Stimulated activated CD8-positive, alpha-beta memory T cell treated with anti-CD3 and anti-CD28 coated beads, Interleukin-4, amount 100 ng/mL, for 24 hours (primary cell): ENCODE results near the gene EPHA10.
A peak's percentile ranks its signal among the peaks of the same experiment; 100 is the strongest.
"Not testable (repeated sequence)": the region's sequence is repeated elsewhere in the genome, so short reads cannot be mapped to it uniquely, and the experiment has no call there.

Source experiments
- DNase-seq: peaks from one replicate; pipeline ENCODE4 v3.0.0-alpha.2; 2020; ENCODE audit warnings: low read depth

EPHA10 gene

DNA sequence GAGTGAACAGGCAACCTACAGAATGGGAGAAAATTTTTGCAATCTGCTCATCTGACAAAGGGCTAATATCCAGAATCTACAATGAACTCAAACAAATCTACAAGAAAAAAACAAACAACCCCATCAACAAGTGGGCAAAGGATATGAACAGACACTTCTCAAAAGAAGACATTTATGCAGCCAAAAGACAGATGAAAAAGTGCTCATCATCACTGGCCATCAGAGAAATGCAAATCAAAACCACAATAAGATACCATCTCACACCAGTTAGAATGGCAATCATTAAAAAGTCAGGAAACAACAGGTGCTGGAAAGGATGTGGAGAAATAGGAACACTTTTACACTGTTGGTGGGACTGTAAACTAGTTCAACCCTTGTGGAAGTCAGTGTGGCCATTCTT lies 6.5 kb upstream of the EPHA10 start:
- DNase-seq: not testable (repeated sequence)

DNA sequence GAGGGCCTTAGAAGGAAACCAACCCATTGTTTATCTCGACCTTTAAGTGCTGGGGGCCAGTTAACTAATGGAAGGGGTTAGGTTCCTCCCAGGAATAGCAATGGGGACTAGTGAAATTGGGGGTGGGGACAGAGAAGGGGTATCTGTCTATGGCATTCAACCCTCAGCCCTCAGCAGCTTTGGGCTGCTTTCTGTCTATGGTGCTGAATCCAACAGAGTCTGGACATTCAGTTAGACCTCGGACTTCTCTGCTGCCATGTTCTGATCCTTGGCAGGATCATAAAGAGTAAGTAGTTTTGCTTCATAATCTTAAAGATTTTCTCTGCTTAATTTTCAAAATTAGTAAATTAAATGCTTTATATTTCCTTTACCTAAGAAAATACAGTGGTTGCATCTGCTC lies 2.6 kb upstream of the EPHA10 start:
- DNase-seq: no peak

DNA sequence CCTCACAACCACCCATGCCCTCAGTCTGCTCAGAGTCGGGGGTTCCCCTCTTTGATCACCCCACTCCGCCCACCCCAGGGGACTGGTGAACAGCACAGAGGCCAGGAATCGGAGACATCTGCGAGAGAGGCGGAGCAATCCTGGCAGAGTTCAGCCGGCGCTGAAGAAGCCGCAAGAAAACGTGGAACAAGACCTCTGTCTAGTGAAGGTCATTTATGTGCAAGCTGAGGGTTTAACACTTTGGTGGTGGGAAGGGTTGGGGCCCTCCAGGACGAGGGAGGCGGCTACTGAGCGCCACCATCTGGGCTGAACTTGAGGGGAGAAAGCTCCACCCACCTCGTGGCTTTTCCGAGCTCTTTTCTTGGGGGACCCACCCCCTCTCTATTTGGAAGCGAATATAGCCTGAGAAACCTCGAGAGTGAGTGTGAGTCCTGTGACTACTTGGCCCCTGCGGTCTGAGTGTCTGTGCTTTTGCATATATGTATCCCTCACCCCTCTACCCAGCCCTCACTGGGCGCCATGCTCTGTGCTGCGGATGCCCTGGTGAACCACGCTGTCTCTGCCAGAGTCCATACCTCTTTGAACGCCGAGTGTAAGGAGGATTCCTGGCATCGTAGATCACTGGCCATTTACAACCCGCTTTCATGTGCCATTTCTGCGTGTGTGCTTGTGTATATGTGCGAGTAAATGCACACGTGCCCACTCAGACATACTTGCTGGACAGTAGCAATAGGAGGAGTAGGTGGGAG lies 1.2 kb upstream of the EPHA10 start:
- no peak for DNase-seq

DNA sequence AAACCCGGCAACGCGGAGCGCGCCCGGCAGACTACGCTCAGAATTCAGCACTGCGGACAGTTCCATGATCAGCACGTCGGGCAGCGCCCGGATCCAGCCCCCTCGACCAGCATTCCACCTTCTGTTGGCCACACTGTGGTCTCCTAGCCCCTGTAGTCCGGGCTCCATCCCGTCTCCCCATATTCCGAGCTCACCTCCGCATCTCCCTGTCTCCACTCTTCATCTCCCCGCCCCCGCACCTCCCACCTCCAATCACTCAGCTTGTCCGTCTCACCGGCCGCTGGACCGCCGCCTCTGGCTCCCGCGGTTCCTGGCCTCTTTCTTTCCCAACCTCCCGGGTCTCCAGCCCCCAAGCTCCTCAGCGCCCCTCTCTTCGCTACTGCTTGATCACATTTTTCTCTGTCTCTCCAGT lies 500 bp downstream of the EPHA10 start:
- peak; percentile 40 for DNase-seq

DNA sequence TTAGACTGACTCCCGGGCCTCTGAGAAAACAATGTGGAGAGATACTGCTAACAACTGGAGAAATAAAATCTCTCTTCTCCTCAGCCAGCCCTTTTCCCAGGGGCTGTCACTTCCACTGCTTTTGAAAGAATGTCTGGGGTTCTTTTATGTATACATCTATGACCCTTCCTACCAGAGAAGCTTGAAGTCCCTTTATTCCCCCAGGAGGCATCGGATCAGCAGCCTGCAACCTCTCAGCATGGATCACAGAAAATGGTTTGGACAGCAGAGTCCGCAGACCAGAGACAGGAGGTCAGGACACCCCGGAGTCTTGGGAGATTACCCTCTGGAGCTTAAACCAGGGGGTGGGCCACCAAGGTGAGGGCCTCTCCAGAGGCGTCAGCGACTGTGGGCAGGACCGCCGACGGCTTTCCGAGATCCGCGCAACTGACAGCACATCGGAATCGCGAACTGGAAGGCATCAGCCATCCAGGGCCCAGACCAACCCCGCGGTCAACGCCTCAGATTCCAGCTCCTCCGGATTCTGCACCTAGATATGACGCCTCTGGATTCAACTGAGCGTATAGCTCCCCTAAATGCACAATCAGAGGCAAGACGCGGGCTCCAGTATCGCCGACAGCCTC lies 1.0 kb downstream of the EPHA10 start:
- DNase-seq: no peak

DNA sequence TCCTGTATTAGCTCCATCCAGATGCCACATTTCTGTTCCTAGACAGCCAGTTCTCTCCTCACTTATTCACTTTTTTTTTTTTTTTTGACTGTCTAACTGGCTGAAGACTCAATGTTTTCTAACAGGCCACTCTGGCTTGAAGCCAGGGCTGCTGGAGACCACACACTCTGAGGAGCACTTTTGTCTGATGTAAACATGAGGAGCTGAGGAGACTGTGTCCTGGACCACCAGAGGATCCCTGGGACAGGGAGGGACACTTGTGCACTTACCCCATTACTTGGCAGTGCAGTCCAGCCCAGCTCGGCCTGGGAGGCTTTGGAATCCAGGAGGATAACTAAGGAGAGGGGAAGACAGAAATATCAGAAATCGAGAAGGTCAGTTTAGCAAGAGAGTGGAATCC lies 2.4 kb downstream of the EPHA10 start:
- no peak for DNase-seq

DNA sequence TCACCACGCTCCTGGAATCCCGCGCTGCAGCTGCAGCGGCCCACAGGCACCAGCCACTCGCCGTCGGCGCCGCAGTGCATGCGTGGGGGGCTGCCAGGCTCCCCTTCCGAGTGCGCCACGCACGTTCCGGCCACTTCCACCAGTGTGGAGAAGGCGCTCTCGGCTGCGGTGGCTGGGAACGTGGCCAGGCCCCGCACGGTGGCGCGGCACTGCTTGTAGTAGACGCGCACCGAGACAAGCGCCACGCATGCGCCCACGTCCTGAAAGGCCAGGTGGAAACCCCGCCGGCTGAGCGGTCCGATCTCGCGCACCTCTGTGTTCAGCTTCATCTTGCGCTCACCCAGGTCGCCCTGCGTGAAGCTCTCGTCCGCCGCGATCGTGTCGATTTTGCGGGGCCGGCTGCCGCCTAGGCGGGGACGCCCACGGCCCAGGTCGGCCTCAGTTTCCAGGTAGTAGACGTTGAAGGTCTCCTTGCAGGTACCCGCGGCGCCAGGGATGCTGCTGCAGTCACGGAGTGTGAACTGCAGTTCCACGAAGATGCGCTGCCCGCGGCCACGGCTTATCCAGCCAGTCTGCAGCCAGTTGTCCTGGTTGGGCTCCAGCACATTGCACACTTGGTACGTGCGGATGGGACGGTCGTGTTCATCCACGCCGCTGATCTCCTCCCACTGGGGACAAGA lies 3.4 kb downstream of the EPHA10 start:
- DNase-seq: no peak

DNA sequence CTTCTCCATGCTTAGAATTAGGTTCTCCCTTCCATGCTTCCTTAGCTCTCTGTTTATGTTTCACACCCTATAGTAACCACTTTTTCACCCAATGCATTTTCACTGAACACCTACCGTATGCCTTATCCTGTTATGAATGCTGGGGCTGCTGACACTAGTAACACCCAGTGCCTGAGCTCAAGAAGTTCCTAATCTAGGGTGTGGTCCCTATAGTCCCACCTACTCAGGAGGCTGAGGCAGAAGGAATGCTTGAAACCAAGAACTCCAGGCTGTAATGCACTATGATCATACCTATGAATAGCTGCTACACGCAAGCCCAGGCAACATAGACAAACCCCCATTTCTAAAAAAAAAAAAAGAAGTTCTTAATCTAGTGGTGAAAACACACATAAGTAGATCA lies 5.5 kb downstream of the EPHA10 start:
- no peak for DNase-seq

DNA sequence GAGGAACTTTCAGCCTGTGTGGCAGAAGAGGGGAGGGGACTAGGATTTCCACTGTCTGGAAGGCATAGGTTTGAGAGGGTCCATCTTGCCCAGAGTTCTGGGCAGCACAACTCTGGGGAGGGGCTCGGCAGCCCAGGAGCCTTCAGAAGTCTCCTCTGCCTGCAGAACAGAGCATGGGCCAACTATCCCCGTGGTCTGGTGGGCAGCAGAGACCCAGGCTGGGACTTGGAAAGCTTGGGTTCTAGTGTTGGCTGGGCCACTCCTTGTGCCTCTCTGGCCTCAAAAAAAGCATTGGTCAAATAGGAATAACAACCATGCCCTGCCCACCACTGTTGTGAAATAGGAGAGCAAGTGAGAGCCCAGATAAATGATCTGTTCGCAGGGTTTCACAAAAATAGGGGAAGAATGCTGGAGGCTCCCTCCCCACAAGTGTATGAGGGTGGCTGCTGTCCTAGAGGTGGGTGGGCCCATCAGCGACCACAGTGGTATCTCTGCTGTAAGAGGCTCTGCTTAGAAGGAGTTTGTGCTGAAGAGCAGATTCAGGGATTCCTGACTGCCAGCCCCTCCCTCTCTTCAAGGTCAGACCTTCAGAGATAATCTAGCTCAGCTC lies 8.9 kb downstream of the EPHA10 start:
- DNase-seq: no peak

DNA sequence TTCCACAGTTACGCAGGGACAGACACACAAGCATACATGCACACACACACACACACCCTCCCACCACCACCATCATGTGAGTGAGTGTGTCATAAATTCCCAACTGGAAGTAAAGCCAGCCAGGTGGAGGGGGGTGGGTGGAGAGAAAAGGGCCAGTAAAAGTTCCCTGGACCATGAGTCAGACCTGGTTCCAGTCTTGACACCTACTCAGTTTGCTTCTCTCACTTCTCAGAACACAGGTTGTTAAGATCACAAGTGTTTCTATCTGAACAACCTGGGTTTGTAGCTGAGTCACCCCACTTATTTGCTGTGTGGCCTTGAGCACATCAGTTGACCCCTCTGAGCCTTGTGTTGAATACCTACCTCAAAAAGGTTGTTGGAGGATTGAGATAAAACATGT lies 9.6 kb downstream of the EPHA10 start:
- no peak for DNase-seq

DNA sequence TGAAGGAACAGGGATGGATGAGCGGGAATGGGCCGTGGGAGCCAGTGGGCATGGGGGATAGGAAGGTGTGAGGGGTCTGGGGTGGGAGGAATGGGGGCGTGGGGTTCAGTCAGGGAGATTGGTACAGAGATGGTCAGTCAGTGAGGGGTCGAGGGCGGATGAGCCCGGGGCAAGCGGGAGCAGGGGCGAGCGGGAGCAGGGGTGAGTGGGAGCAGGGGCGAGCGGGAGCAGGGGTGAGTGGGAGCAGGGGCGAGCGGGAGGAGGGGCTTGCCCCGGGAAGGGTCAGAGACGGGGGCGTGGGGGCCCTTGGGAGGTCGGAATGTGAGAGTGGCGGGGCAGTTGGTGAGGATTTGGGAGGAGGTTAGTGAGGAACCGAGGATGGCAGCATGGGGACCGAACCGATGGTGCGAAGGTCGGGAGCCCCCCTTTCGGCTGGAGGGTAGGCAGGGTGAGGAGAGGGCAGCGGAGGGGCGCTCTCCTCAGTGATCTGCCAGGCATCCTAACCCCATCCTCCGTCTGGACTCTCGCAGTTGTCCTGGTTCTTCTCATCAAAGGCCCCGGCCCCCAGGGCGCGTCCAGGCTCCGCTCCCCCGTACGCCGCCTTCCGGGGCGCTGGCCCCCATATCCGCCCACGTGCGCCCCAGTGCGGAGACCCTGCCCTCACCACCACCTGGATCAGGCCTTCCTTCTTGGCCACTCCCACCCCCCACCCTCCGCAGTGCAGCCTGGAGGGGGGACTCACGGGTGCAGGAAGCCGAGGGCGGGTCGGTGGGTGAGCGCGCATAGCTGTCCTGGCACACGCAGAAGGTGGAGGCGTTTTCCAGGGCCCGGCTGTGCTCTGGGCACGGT lies 11.2 kb downstream of the EPHA10 start:
- DNase-seq: no peak

DNA sequence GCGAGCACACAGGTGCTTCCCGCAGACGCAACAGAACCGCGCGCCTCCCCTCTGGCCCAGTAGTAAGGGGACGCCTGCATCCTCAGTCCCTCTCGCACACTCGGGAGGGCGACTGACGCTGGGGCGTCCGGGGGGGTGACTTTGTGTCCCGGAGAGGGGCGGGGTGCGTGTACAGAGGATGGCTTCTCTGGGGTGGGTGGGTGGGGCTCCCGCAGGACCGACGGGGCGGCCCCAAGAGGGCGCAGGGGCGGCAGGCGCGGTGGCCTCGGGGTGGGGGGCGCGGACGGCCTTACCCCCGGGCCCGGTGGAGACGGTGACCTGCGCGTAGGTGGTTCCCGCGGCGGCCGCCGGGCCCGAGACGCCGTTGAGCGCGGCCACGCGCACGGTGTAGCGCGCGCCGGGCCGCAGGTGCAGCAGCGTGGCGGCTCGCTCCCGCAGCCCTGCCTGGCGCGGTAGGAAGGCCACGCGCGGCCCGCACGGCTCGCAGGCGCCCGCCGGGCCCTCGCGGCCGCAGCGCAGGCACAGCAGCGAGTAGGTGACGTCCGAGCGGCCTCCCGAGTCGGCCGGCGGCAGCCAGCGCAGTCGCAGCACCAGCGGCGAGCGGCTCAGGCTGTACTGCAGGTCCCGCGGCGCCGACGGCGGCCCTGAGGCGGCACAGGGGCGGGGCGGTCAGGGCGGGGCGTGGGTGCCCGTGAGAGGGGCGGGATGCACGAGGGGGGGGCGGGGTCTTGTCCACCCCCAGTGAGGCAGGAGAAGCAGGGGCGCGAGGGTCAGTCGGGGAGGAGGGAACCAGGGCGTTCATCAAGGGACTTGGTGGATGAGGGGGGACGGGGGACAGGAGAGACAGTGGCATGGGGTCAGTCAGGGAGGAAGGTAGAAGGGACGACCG lies 12.1 kb downstream of the EPHA10 start:
- no peak for DNase-seq

DNA sequence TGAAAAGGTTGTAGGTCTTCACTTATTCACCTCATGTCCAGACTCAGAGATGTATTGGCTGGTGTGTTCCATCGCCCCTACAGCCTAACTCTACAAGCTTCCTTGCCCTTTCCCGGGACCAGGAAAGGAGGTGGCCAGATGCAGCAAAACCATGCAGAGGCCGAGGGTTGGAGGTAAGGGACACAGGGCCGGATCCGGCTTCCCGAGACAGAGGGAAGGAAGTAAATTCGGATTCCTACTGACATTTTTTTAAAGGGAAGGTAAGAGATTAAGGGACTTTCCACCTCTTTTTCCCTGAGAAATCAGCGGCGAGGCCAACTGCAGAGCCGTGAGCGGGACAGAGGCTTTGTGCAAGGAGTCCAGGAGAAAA lies 12.7 kb downstream of the EPHA10 start:
- DNase-seq: no peak

DNA sequence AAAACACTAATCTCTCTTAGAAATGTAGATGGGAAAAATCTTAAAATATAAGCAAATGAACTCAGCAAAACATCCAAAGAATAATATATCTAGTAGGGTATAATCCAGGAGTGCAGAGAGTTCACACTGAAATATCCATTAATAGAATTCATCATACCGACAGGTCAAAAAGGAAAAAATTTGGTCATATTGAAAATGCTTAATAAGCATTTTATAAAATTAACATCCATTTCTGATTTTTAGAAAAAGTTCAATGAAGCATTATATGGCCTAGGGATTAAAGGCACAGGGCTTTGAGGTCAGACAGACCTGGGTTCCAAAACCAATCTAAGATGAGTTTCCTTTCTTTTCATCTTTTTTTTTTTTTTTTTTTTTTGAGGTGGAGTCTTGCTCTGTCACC lies 16.4 kb downstream of the EPHA10 start:
- no peak for DNase-seq

DNA sequence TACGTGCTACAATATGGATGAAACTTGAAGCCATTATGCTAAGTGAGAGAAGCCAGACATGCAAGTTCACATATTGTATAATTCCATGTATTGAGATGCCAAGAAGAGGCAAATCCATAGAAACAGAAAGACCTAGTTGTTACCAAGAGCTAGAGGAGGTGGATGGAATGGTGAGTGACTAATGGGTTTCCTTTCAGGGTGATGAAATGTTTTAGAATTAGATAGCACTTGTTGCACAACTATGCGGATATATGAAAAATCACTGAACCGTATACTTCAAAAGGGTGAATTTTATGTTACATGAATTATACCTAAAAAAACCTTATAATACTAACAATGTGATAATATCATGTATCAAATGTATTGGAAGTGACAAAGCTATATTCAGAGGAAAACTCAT lies 18.1 kb downstream of the EPHA10 start:
- DNase-seq: no peak

DNA sequence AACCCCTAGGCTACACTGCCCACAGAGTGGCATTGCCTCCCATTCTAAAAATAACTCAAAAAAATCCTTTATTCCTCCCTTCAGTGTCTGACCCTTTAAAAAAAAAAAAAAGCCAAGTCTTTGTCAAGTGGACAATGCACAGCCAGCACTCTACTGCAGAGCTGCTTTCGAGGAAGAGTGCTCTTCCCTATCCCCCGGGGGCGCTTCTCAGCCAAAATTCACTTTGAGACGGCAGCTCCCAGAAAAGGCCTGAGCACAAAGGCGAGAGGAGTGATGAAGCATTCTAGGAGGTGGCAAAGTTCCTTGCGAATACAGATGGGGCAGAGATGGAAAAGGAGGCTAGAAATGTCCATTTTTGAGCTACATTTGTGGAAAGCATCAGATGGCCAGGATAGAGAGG lies 23.3 kb downstream of the EPHA10 start:
- no peak for DNase-seq

DNA sequence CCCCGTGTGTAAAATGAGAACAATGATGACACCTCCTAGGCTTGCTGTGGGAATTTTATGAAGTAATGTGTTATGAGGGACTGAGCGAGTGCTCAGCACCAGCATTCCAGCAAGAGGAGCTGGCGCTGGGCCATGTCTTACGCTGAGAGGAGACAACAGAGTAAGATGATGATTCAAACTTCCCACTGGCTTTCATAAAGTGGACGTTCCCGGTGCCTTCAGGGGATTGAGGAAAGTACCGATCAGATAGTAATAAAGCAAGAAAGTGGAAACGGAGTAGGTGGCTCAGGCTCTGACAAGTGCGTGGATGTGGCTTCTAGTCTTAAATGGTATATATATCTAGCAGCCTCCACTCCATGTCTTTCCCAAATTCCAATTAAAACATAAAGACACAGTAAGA lies 23.8 kb downstream of the EPHA10 start:
- no peak for DNase-seq

DNA sequence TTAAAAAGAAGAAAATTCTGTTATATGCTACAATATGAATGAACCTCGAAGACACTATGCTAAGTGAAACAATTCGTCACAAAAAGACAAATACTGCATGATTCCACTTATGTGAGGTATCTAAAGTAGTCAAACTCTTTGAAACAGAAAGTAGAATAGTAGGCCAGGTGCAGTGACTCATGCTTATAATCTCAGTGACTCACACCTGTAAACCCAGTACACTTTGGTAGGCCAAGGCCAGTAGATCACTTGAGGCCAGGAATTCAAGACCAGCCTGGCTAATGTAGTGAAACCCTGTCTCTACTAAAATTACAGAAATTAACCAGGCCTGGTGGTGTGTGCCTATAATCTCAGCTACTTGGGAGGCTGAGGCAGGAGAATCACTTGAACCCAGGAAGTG lies 25.7 kb downstream of the EPHA10 start:
- DNase-seq: no peak

DNA sequence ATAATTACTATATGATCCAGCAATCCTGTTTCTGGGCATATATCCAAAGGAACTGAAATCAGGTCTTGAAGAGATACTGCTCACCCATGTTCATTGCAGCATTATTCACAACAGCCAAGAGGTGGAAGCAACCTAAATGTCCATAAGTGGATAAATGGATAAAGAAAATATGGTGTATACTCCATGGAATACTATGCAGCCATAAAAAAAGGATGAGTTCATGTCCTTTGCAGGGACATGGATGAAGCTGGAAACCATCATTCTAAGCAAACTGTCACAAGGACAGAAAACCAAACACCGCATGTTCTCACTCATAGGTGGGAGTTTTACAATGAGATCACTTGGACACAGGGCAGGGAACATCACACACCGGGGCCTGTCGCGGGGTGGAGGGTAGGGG lies 26.3 kb downstream of the EPHA10 start:
- DNase-seq: not testable (repeated sequence)

DNA sequence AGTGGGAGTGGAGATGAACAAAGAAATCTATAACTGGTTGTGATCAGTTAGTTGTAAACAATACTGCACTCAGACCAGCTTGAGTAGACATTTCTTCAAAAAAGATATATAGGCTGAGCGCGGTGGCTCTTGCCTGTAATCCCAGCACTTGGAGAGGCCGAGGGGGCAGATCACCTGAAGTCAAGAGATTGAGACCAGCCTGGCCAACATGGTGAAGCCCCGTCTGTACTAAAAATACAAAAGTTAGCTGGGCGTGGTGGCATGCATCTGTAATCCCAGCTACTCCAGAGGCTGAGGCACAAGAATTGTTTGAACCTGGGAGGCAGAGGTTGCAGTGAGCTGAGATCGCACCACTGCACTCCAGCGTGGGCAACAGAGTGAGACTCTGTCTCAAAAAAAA lies 26.9 kb downstream of the EPHA10 start:
- not testable (repeated sequence) for DNase-seq
